Osteoblast (primary cell): Measurements from ENCODE around the gene SHC1. TPM values are rescaled to one million over a fixed set of nuclear protein-coding genes. Genes with fewer than 3 reads are reported as not detected.

Experiments used
- DNase-seq: peaks from one replicate; pipeline ENCODE4 v3.0.0; 2011; ENCODE audit warnings: low spot score, mixed read lengths; ENCODE audit not compliant: insufficient read length; ENCODE audit errors: missing footprints
- H2AFZ ChIP-seq: 2 replicates; pipeline ENCODE4 v1.6.0; 2011; ENCODE audit warnings: mild to moderate bottlenecking, low read length
- H3K27ac ChIP-seq: 2 replicates; pipeline ENCODE4 v1.5.1; 2011; ENCODE audit warnings: mild to moderate bottlenecking, low read depth, low read length, moderate library complexity
- H3K27me3 ChIP-seq: 2 replicates; pipeline ENCODE4 v1.6.0; 2012; ENCODE audit warnings: mild to moderate bottlenecking, control low read depth, inconsistent platforms, low read length, moderate library complexity; ENCODE audit not compliant: insufficient read depth
- H3K36me3 ChIP-seq: 2 replicates; pipeline ENCODE4 v1.5.1; 2011; ENCODE audit warnings: mild to moderate bottlenecking, low read length, control low read depth, moderate library complexity; ENCODE audit not compliant: insufficient read depth
- H3K4me1 ChIP-seq: 2 replicates; pipeline ENCODE4 v1.5.1; 2011; ENCODE audit warnings: mild to moderate bottlenecking, low read length, control low read depth, moderate library complexity; ENCODE audit not compliant: insufficient read depth
- H3K4me2 ChIP-seq: 2 replicates; pipeline ENCODE4 v1.6.0; 2011; ENCODE audit warnings: mild to moderate bottlenecking, low read length; ENCODE audit not compliant: insufficient read depth
- H3K4me3 ChIP-seq: fragments of 200-600 bp; sonication (generic); 3 replicates; pipeline ENCODE4 v1.5.1; 2012; ENCODE audit warnings: mild to moderate bottlenecking, low read length, inconsistent platforms; ENCODE audit not compliant: insufficient read depth
- H3K79me2 ChIP-seq: 2 replicates; pipeline ENCODE4 v1.6.0; 2012; ENCODE audit warnings: mild to moderate bottlenecking, low read length, control low read depth, inconsistent platforms; ENCODE audit not compliant: insufficient read depth
- H3K9me3 ChIP-seq: 2 replicates; pipeline ENCODE4 v1.5.1; 2011; ENCODE audit warnings: low read depth, low read length, control low read depth
- H4K20me1 ChIP-seq: 2 replicates; pipeline ENCODE4 v1.6.0; 2012; ENCODE audit warnings: mild to moderate bottlenecking, low read length, control low read depth; ENCODE audit not compliant: insufficient read depth
- total RNA-seq: library from RNA; depleted of rRNA; stranded (reverse); fragments of >200 nt; gene quantifications from 2 replicates; pipeline ENCODE4 v1.2.3, GENCODE V29; 2012
- TF ChIP-seq, protein P1 (sequence below): IDR thresholded peaks from 2 replicates; pipeline ENCODE4 v1.5.1; 2011; ENCODE audit warnings: mild to moderate bottlenecking, low read depth, low read length, moderate library complexity; ENCODE audit errors: extremely low read depth

Gene SHC1
- total RNA-seq, 1 donor: 230 TPM

DNA sequence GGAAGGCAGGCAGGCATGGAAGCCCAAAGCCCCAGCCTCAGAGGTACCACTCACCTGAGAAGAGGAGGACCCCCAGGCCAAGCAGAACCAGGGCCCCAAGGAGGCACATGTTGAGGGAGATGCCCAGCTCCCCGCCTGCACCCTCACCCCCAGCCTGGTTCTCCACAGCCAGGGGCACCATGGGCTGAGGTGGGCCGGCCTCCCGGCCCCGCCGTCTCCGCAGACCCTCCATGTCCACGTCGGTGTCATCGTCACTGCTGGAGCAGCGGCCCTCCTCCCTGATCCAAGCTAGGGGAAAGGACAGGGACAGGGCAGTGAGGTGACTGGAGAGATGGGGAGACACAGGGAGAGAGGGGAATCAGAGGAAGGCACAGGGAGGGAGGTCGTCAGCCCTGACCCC, 22.5 kb downstream of the SHC1 start:
- Histone ChIP-seq H3K9me3 (no peaks in the 10 kb centered on the region), H3K4me1 (no peaks in the 10 kb centered on the region), H3K4me2 (no peak overlapping the region), H3K4me3 (no peak overlapping the region), H4K20me1 (no peaks in the 10 kb centered on the region), H2AFZ (no peak overlapping the region), H3K36me3 (no peaks in the 10 kb centered on the region), H3K27ac (no peak overlapping the region), H3K27me3 (peaks cover 4% of the 10 kb centered on the region), H3K79me2 (no peaks in the 10 kb centered on the region)
- peak; percentile 48 for DNase-seq
- TF ChIP-seq, protein P1, sequence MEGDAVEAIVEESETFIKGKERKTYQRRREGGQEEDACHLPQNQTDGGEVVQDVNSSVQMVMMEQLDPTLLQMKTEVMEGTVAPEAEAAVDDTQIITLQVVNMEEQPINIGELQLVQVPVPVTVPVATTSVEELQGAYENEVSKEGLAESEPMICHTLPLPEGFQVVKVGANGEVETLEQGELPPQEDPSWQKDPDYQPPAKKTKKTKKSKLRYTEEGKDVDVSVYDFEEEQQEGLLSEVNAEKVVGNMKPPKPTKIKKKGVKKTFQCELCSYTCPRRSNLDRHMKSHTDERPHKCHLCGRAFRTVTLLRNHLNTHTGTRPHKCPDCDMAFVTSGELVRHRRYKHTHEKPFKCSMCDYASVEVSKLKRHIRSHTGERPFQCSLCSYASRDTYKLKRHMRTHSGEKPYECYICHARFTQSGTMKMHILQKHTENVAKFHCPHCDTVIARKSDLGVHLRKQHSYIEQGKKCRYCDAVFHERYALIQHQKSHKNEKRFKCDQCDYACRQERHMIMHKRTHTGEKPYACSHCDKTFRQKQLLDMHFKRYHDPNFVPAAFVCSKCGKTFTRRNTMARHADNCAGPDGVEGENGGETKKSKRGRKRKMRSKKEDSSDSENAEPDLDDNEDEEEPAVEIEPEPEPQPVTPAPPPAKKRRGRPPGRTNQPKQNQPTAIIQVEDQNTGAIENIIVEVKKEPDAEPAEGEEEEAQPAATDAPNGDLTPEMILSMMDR: no peak

DNA sequence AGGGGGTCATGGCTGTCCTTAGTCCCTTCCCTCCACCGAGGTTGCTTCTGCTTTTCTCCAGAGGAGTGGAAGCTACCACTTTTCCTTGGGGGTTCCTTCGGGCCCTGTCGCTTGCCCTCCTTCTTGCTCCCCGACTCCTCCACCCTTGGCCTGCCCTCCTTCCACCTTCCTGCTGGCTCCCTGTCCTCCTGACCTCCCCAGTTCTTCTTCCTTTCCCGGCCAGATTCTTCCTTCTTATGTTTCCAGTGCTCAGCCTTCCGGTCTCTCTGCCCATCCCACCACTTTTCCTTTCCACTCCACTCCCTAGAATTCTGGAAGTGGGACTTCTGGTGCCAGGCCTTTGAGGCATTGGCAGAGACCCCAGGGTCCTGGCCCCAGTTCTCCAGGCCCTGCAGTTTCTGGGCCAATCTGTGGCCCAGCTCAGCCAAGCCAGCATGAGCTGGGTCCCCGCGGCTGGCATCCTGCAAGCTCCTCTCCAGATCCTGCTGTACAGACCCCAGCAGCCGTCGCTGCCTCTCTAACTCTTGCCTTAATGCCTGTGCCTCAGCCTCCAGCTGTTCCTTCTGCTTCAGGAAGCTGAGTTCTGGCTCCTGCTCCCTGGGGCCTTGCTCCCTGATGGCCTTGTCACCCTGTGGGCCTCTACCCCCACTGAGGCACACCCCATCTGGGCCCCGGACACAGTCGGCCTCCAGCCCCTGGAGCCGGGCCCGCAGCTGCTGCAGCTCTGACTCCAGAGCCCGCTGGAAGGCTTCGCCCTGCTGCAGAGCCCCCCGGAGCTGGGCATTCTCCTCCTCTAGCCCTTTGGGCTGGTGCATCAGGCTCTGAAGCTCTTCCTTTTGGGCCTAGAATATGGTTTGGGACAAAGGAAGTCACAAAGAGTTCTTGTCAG, 24.3 kb downstream of the SHC1 start:
- no peaks in the 10 kb centered on the region for H3K27me3 ChIP-seq
- H3K27ac ChIP-seq: no peak overlapping the region
- H2AFZ ChIP-seq: no peak overlapping the region
- H3K9me3 ChIP-seq: no peaks in the 10 kb centered on the region
- H3K4me1 ChIP-seq: no peaks in the 10 kb centered on the region
- TF ChIP-seq, protein P1: no peak
- no peak for DNase-seq
- H3K4me3 ChIP-seq: no peak overlapping the region
- no peaks in the 10 kb centered on the region for H3K79me2 ChIP-seq
- no peaks in the 10 kb centered on the region for H3K36me3 ChIP-seq
- no peak overlapping the region for H3K4me2 ChIP-seq
- H4K20me1 ChIP-seq: no peaks in the 10 kb centered on the region

GRCh38 chr1:154945160-154945961, 25.2 kb downstream of the SHC1 start:
- no peaks in the 10 kb centered on the region for H3K9me3 ChIP-seq
- H2AFZ ChIP-seq: no peak overlapping the region
- H3K27me3 ChIP-seq: no peaks in the 10 kb centered on the region
- H3K36me3 ChIP-seq: no peaks in the 10 kb centered on the region
- no peaks in the 10 kb centered on the region for H3K79me2 ChIP-seq
- H3K27ac ChIP-seq: no peak overlapping the region
- H3K4me3 ChIP-seq: no peak overlapping the region
- H3K4me1 ChIP-seq: no peaks in the 10 kb centered on the region
- peak; percentile 50 for DNase-seq
- no peaks in the 10 kb centered on the region for H4K20me1 ChIP-seq
- no peak overlapping the region for H3K4me2 ChIP-seq
- TF ChIP-seq, protein P1: no peak
